Urothelium cell line (cell line): ENCODE data around the gene TAF4.
"Not testable (repeated sequence)": the region's sequence is repeated elsewhere in the genome, so short reads cannot be mapped to it uniquely, and the experiment has no call there.

ENCODE experiments used
- DNase-seq: peaks from one replicate; pipeline ENCODE4 v3.0.0; 2011; ENCODE audit warnings: low spot score, mixed read lengths
- FAIRE-seq: peaks from 2 replicates; lab custom pipeline; 2011; peaks lifted over from hg19 to GRCh38; lab: Jason Lieb, UNC

TAF4 gene

GRCh38 chr20:62008643-62009183, 57.0 kb downstream of the TAF4 start:
- DNase-seq: no peak
- FAIRE-seq: no peak

DNA sequence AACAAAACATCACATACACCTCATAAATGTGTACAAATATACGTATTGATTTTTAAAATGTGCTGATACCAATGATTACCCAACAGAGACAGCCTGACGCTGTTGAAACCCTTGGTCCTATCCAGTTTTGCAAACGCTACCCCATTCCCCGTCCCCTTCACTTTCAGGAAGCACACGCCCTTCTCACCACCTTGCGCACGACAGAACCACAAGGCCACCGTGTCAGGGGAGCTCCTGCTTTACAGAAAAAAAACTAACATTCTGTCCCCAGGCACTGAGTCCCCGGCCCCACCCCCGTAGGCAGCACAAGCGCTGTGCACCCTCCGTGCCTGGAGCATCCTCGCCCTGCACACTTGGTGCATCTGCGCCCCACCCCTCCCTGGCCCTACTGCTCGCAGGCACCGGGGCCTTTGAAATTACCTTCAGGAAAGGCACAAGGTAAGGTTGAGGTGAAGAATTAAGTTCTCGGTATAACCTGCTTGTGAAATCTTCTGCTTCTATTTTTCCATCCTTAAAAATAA, 58.5 kb downstream of the TAF4 start:
- DNase-seq (no peak), FAIRE-seq (no peak)

- no peak for FAIRE-seq
- no peak for DNase-seq
Measured at GRCh38 chr20:62006482-62006881, 59.2 kb downstream of the TAF4 start.

GRCh38 chr20:62004614-62005013, 61.1 kb downstream of the TAF4 start:
- DNase-seq: no peak
- no peak for FAIRE-seq

GRCh38 chr20:62003567-62004405, 61.9 kb downstream of the TAF4 start:
- FAIRE-seq: peak; percentile 17

GRCh38 chr20:62002882-62003480, 62.7 kb downstream of the TAF4 start:
- DNase-seq (no peak), FAIRE-seq (no peak)

More at GRCh38 chr20:62003567-62004405, 61.9 kb downstream of the TAF4 start:
- DNase-seq: no peak

GRCh38 chr20:62001178-62001715, 64.4 kb downstream of the TAF4 start:
- no peak for DNase-seq
- no peak for FAIRE-seq

DNA sequence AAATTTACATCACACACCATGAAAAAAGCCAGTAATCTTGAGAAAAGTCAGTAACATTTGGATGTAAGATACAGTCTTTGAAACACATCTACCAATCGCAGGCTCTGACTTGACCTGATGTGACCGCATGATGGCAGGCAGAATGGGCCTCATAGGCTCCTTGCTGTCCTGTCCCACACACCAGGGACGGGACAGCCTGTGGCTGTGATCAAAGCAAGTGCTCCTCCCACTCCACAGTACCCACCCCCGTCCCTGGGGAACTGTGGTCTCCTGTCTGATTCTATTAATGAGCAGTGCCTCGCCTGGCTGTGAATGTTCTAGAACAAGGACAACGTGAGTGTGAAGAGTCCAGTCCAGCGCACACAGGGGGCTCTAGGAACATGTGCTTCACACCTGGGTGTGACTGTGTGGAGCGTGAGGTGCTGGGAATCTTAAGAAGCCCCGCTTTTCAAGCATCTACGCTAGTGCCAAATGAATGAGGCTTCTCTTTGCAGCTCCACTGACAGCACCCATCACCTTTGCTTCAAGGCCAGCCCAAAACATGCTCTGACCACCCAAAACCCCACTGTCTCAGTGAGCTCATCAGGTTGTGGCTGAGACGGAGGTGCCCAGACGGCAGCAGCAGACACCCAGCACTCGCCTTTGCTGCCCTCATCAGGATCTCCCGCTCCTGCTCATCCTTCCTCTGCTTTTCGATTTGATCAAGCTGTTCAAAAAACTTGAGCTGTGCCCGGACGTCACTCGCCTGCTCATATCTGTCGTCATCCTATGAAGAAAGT, 67.1 kb downstream of the TAF4 start:
- no peak for FAIRE-seq

GRCh38 chr20:61997891-61998290, 67.8 kb downstream of the TAF4 start:
- DNase-seq (no peak), FAIRE-seq (no peak)

More for the DNA sequence above, 67.1 kb downstream of the TAF4 start:
- no peak for DNase-seq

- DNase-seq: no peak
- no peak for FAIRE-seq
Measured at GRCh38 chr20:61997372-61997771, 68.3 kb downstream of the TAF4 start.

GRCh38 chr20:61994546-61994945, 71.1 kb downstream of the TAF4 start:
- DNase-seq: no peak
- no peak for FAIRE-seq

DNA sequence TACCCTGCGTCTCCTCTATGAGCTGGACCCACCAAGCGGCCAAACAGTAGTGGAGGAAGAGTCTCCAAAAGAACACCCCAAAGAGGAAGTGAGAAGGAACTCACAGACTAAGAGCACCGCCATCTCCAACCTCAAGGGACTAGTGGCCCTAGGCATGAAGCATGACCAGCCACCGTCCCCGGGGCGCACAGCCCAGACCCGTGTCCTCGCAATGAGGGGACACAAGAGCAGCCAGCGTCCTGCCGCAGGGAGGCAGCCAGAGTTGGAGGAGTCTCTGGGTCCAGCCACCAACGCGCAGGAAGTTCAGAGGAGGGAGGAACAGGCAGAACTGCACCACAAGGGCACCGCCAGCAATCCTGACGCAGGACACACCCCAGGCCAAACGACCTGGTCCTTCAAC, 72.6 kb downstream of the TAF4 start:
- FAIRE-seq (no peak), DNase-seq (no peak)

DNA sequence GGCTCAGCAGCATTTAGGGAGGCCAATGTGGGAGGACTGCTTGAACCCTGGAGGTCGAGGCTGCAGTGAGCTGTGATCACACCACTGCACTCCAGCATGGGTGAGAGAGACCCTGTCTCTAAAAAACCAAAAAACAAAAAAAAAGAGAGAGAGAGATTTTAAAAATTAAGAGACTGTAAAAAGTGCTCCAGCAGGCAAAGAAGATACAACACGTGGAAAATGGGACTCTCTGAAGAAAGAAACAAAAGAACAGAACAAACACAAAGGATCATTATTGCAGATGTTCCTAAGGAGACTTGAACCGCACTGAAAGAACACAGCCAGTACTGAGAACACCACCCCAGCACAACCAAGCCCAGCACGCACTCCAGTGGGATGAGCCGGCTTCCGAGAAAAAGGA, 74.2 kb downstream of the TAF4 start:
- DNase-seq: no peak
- FAIRE-seq: no peak

GRCh38 chr20:61990484-61990883, 75.2 kb downstream of the TAF4 start:
- FAIRE-seq: no peak
- no peak for DNase-seq

- DNase-seq (no peak), FAIRE-seq (no peak)
Measured at GRCh38 chr20:61989741-61990140, 75.9 kb downstream of the TAF4 start.

- DNase-seq (no peak), FAIRE-seq (no peak)
Measured at GRCh38 chr20:61988665-61989064, 77.0 kb downstream of the TAF4 start.

DNA sequence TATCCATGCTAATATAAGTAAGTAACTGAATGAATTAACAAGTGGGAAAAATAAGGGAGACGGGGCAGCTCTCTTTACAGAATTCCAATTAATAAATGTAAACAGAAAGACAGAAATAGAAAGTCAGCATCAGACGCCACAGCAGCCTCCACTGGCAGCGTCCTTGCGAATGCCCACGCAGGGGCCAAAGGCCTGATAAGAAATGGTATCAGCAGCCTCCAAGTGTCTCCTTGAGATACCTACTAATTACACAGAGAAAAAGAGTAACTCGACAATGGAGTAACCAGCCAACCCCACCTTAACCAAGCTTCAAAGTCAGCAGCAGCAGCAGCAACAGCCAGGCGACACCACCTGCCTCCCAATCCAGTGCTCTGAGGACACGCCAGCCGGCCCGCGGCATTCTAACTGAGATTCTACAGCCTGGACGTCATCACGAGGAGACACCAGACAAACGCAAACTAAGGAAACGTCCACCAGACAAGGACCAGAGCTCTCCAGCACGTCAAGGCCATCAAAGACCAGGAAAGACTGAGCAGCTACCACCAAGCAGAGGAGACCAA, 78.8 kb downstream of the TAF4 start:
- FAIRE-seq: no peak
- no peak for DNase-seq

- DNase-seq (no peak), FAIRE-seq (no peak)
Measured at GRCh38 chr20:61985096-61985495, 80.6 kb downstream of the TAF4 start.

- DNase-seq, FAIRE-seq: not testable (repeated sequence)
Measured at GRCh38 chr20:61984431-61984830, 81.2 kb downstream of the TAF4 start.

DNA sequence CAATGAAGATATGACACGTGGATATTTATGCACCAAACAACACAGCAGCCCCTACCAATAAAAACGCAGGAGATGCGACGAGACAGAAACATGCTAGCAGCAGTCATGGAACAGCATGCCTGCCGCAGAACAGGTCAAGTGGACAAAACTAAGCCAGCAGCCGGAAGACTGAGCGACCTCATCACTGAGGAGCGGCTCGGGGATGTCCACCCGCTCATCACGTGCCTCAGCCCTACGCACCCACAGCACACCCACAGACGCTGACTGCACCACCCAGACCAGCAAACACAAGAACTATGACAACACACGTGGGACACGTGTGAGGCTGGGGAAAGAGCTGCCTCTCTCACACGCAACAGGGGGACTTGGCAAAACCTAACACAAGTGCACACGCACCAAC, 81.7 kb downstream of the TAF4 start:
- no peak for DNase-seq
- no peak for FAIRE-seq

- no peak for FAIRE-seq
- no peak for DNase-seq
Measured at GRCh38 chr20:61982951-61983315, 82.7 kb downstream of the TAF4 start.
